HG02840 (cell line): ENCODE results near the gene HSBP1.

Experiments used
- ATAC-seq: cut with Tn5 transposase; IDR thresholded peaks from one replicate; pipeline ENCODE4 v1.9.1; 2021; ENCODE audit warnings: mild to moderate bottlenecking, moderate library complexity, moderate number of reproducible peaks; ENCODE audit not compliant: unreplicated experiment, low FRiP score

The HSBP1 gene

DNA sequence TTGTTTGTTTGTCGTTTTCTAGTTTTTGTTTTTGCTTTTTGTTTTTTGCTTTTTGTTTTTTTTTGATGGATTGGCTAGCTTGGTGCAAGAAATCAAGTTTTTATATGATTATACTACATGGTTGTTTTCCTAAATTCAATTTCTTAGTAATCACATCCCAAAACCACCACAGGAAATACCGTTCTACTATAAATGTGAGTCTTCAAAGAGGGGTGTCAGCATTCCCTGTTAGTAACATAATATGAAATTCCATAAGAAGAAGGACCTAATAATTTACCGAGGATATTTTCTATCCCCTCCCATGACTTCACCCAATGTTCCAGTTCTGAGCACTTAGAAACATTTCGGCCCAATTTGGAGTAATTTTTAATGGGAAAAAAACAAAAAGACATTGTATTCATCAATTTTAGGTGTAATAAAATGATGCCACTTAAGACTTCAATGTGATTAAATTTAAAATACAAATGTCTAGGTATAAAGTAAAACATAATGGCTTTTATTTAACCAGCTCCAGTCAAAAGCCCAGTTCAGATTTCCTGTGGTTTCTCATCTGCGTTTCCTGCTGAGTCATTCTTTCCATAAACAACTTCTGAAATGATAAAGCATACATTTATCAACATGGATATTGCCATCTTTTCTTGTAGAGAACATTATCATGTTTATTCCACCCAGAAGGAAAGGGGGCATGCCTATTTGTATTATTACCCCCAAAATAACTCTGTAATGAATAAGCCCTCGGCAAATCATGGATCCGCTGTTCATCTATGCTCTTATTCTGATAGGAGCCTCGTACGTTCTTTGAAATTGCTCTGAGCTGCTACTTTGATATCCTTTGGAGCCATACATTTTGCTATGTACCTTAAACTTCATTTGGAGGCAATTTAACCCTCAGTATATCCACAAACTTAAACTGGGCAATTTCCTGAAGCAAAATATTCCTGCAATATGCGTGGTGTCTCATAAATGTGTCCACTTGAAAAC, 28.1 kb downstream of the HSBP1 start:
- ATAC-seq = no peak

DNA sequence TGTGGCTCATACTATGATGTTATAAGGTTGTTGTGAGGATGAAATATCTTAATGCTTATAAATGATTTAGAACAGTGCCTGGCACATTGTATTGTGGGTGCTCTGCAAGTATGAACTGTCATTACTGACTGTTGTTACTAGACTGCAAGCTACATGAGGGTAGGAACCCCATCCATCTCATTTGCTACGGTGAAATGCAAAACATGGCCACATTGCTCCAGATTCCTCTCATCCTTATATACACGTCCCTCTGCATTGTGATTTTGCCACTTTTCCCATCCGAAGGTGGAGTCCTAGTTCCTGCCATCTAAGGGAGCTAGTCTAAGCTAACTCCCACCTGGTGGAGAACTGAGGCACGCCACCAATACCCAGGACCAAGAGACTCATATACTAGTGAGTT, 29.8 kb downstream of the HSBP1 start:
- ATAC-seq = no peak

GRCh38 chr16:83838151-83838550, 30.4 kb downstream of the HSBP1 start:
- ATAC-seq = no peak

DNA sequence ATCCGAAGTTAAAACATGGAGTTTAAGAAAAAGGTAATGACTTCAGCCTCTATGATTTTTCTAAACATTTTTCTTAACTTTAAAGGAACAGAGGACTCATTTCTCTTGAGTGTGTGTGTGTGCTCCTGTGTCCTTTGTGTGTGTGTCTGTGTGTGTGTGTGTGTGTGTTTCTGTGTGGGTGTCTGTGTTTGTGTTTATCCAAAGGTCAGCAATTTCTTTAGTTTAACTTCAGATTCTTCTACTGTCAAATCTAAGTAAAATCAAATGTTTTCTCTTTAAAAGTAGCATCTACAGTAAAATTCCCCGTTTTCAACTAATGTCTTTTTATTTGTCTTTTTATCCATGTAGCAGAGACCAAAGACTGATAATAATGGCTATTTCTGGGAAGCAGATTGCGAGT, 31.8 kb downstream of the HSBP1 start:
- no peak for ATAC-seq

DNA sequence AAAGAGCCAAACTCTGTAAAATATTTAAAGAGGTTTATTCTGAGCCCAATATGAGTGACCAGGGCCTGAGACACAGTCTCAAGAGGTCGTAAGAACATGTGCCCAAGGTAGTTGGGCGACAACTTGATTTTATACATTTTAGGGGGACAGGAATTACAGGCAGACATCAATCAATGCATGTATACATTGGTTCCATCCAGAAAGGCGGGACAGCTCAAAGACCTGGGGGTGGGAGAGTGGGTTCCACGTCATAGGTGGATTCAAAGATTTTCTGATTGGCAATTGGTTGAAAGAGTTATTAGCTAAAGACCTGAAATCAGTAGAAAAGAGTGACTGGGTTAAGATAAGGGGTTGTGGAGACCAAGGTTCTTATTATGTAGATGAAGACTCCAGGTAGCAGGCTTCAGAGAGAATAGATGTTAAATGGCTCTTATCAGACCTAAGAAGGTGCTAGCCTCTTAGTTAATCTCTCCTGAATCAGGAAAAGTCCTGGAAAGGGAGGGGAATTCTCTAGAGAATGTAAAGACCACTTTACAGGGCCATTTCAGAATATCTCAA, 32.4 kb downstream of the HSBP1 start:
- ATAC-seq = no peak

GRCh38 chr16:83842291-83842690, 34.5 kb downstream of the HSBP1 start:
- no peak for ATAC-seq

DNA sequence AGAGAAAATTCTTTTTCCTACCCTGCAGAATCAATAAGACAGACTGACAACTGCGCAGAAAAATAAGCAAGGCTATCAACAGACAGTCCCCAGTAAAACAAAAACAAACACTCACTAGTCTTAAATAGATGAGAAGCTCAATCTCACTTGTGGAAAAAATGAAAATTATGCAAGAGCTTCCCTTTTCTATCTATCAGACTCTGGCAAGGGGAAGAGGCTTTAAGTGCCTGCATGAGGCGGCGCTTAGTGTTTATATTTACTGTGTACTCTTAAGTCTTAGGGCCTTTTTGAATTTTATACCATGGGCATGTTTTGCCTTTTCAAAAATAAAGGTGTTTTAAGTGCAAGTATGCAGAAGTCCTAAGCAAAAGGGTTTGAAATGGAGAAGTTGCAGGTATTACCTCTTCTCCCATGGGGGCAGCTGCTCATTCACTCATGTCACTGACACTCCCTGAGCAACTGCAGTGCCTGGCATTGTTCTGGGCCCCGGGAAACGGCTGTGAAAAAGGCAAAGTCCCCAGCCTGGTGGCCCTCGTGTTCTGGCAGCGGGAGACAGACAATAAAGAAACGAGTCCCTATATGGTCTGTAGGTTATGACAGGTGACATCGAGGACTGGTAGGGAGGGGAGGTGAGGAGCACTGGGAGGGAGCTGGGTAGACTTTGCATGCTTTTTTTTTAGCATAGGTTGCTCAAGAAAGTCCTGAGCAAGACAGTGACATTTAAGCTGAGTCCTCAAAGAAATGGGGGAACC, 35.2 kb downstream of the HSBP1 start:
- ATAC-seq = no peak

DNA sequence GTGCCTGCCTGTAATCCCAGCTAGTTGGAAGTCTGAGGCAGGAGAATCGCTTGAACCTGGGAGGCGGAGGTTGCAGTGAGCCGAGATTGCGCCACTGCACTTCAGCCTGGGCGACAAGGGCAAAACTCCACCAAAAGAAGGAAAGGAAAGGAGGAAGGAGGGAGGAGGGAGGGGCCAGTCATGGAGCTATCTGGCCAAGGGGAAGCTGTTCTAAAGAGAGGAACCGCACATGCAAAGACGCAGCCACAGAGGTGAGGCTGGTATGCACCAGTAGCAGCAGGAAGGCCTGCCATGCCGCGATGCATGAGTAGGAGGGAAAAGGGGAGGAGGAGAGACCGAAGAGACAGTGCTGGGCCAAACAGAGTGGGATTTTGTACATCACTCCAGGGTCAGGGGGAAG, 35.9 kb downstream of the HSBP1 start:
- no peak for ATAC-seq

DNA sequence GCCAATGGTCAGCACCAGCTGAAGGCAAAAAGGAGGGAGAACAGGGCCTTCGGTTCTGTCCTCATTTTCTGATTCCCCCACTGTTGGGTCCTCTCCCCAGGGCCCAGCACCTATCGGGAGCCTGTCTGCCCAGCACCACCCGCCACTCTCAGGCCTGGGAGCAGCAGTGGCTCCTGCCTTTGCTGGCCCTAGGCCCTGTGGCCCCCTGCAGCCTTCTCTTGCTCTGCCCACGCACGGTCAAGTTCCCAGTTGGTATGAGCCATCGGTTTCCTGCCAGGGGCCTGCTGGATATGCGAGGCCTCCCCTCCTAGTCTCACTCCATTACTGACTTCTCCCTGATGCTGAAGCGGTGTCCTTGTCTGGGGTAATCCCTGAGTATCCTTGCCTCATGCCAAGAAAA, 37.5 kb downstream of the HSBP1 start:
- no peak for ATAC-seq

DNA sequence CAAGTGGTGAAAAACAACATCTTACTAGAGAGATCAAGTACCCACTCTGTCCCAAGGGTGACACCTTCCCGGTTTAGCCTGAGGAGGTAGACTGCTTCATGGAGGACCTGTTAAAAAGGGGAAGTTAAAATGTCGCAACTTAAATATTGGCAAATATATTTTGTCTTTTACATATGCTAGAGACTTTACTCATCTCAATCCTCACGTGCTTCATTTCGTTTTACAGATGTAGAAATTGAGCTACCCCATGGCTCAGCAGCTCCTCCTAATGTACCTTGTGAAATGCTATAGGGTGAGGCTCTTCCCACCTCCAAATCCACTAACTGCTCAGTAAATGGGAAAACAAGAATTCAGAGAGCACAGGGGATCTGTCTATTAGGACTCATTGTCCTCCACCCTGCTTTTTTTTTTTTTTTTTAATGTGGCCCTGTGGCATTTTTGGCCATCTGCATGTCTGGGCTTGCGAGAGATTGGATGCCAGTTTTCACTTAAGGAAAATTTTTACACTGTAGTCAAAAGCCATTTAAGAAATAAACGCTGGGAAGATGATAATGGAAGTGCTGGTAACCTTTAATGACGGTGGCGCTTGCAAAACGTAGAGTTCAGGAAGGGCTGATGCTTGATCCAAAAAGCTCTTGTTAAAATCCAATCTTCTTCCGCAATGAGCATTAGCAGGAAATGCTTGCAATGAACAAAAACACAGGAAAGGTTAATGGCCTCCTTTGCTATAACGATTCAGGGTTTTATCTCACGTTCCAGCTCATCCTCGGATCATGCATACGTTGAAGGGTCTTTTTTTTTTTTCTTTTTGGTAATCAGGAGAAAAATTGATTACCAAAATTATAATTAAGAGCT, 39.8 kb downstream of the HSBP1 start:
- ATAC-seq = no peak

DNA sequence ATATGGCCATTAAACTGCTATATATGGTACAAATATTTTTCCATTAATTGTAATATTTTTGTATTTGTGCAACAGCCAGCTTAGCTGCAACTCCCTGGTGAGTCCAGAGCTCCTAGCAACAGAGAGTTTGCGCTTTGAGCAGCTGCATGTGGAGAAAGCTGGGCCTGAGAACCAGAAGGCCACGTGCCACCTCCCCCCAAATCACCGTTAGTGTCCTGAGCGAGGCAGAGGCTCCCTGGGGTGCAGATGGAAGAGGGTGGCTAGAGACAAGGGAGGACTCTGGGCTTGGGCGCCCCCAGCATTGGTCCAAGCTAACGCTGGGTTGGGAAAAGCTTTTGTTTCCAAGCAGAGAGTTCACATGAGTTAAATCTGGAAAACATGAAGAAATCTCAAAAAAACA, 41.6 kb downstream of the HSBP1 start:
- ATAC-seq = no peak

DNA sequence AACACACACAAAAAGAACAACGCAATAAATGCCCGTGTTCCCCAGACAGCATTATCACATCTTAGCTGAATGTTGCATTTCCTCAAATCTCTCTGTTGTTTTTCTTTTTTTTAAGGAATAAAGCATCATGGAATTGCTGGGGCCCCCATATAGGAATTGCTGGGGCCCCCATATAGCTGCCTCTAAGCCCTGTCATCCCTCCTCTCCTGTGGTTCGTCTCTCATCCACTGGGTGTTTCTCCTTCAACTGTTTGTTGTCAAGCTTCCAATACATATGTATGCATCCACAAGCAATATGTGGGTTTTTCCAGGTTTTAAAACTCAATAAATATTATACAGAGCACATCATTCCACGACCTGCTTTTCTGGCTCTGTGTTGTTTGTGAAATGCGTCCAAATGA, 43.2 kb downstream of the HSBP1 start:
- no peak for ATAC-seq

GRCh38 chr16:83851473-83851872, 43.7 kb downstream of the HSBP1 start:
- no peak for ATAC-seq

GRCh38 chr16:83852774-83853173, 45.0 kb downstream of the HSBP1 start:
- ATAC-seq = no peak

DNA sequence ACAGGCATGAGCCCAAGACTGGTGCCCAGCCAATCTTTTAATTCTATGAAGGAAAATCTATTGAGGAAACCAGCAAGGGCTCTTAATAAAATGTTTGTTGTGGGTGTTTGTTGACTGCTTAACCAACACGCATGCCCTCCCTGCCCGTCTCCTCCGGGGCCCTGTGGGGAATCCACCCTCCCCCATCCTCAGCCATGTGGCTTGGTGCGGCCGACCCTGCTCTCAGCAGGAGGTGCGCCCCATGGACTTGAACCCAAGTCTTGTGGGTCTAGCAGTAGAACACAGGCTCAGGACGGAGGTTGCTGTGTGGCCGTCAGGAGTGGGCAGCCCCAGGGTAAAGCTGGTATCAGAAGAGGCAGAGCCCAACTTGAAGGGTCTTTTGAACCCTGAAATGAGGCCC, 46.1 kb downstream of the HSBP1 start:
- no peak for ATAC-seq

- ATAC-seq = no peak
These were observed 46.6 kb downstream of the HSBP1 start for GRCh38 chr16:83854420-83854819.

GRCh38 chr16:83856792-83857191, 49.0 kb downstream of the HSBP1 start:
- no peak for ATAC-seq

DNA sequence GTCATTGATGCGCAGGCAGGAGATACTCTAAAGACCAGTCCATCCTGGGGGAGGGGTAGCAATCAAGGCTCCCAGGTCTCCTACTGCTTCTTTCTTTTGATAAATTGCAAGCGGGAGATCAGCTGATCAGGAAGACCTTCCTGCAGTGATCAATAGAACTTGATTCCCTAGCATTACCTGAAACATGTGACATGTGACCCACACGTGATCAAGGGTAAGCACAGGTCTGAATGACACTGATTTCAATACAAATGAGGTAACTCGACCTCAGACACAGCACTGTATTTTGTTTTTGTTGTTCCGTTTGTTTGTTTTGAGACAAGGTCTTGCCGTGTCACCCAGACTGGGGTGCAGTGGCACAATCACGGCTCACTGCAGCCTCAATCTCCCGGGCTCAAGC, 51.5 kb downstream of the HSBP1 start:
- no peak for ATAC-seq

- ATAC-seq = no peak
These were observed 54.9 kb downstream of the HSBP1 start for GRCh38 chr16:83862661-83863060.

DNA sequence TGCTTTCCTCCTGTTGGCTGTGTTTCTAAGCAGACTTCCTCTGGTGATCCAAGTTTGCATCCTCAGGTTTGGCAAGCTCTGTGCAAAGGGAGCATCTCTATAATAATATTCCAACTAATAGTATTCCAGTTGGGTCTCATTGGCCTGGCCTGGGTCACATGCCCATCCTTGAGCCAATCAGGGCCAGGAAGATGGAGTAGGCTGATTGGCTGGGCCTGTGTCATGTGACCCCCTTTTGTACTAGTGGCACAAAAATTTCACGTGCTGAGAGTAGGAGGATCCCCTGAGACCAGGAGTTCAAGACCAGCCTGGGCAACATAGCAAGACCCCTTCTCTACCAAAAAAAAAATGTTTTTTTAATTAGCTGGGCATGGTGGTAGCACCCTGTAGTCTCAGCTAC, 55.9 kb downstream of the HSBP1 start:
- ATAC-seq = no peak
